Osteoblast (primary cell): Measurements from ENCODE around the gene LLGL2. TPM values are rescaled to one million over a fixed set of nuclear protein-coding genes. Genes with fewer than 3 reads are reported as not detected.

Experiments used
- DNase-seq: peaks from one replicate; pipeline ENCODE4 v3.0.0; 2011; ENCODE audit warnings: low spot score, mixed read lengths; ENCODE audit not compliant: insufficient read length; ENCODE audit errors: missing footprints
- H2AFZ ChIP-seq: 2 replicates; pipeline ENCODE4 v1.6.0; 2011; ENCODE audit warnings: mild to moderate bottlenecking, low read length
- H3K27ac ChIP-seq: 2 replicates; pipeline ENCODE4 v1.5.1; 2011; ENCODE audit warnings: mild to moderate bottlenecking, low read depth, low read length, moderate library complexity
- H3K27me3 ChIP-seq: 2 replicates; pipeline ENCODE4 v1.6.0; 2012; ENCODE audit warnings: mild to moderate bottlenecking, control low read depth, inconsistent platforms, low read length, moderate library complexity; ENCODE audit not compliant: insufficient read depth
- H3K36me3 ChIP-seq: 2 replicates; pipeline ENCODE4 v1.5.1; 2011; ENCODE audit warnings: mild to moderate bottlenecking, low read length, control low read depth, moderate library complexity; ENCODE audit not compliant: insufficient read depth
- H3K4me1 ChIP-seq: 2 replicates; pipeline ENCODE4 v1.5.1; 2011; ENCODE audit warnings: mild to moderate bottlenecking, low read length, control low read depth, moderate library complexity; ENCODE audit not compliant: insufficient read depth
- H3K4me2 ChIP-seq: 2 replicates; pipeline ENCODE4 v1.6.0; 2011; ENCODE audit warnings: mild to moderate bottlenecking, low read length; ENCODE audit not compliant: insufficient read depth
- H3K4me3 ChIP-seq: fragments of 200-600 bp; sonication (generic); 3 replicates; pipeline ENCODE4 v1.5.1; 2012; ENCODE audit warnings: mild to moderate bottlenecking, low read length, inconsistent platforms; ENCODE audit not compliant: insufficient read depth
- H3K79me2 ChIP-seq: 2 replicates; pipeline ENCODE4 v1.6.0; 2012; ENCODE audit warnings: mild to moderate bottlenecking, low read length, control low read depth, inconsistent platforms; ENCODE audit not compliant: insufficient read depth
- H3K9me3 ChIP-seq: 2 replicates; pipeline ENCODE4 v1.5.1; 2011; ENCODE audit warnings: low read depth, low read length, control low read depth
- H4K20me1 ChIP-seq: 2 replicates; pipeline ENCODE4 v1.6.0; 2012; ENCODE audit warnings: mild to moderate bottlenecking, low read length, control low read depth; ENCODE audit not compliant: insufficient read depth
- CTCF ChIP-seq: IDR thresholded peaks from 2 replicates; pipeline ENCODE4 v1.5.1; 2011; ENCODE audit warnings: mild to moderate bottlenecking, low read depth, low read length, moderate library complexity; ENCODE audit errors: extremely low read depth
- total RNA-seq: library from RNA; depleted of rRNA; stranded (reverse); fragments of >200 nt; gene quantifications from 2 replicates; pipeline ENCODE4 v1.2.3, GENCODE V29; 2012

LLGL2 gene
- total RNA-seq, 1 donor: 0.36 TPM

GRCh38 chr17:75610103-75610984 lies 84.8 kb downstream of the LLGL2 start:
- no peak for DNase-seq
- Histone ChIP-seq H3K27me3 (no peaks in the 10 kb centered on the region), H3K4me1 (no peaks in the 10 kb centered on the region), H3K9me3 (no peaks in the 10 kb centered on the region), H3K4me2 (no peak overlapping the region), H3K4me3 (no peak overlapping the region), H3K79me2 (no peaks in the 10 kb centered on the region), H4K20me1 (no peaks in the 10 kb centered on the region), H2AFZ (no peak overlapping the region), H3K27ac (no peak overlapping the region), H3K36me3 (no peaks in the 10 kb centered on the region)
- TF ChIP-seq CTCF: no peak

- no peaks in the 10 kb centered on the region for H3K27me3 ChIP-seq
- no peaks in the 10 kb centered on the region for H3K9me3 ChIP-seq
- no peak overlapping the region for H3K4me2 ChIP-seq
- H4K20me1 ChIP-seq: no peaks in the 10 kb centered on the region
- DNase-seq: no peak
- no peaks in the 10 kb centered on the region for H3K79me2 ChIP-seq
- H2AFZ ChIP-seq: no peak overlapping the region
- no peaks in the 10 kb centered on the region for H3K4me1 ChIP-seq
- H3K27ac ChIP-seq: no peak overlapping the region
- H3K4me3 ChIP-seq: no peak overlapping the region
- H3K36me3 ChIP-seq: no peaks in the 10 kb centered on the region
- TF ChIP-seq CTCF: no peak
These were observed 86.4 kb downstream of the LLGL2 start for GRCh38 chr17:75611851-75612429.

- no peak overlapping the region for H3K4me2 ChIP-seq
- H3K79me2 ChIP-seq: no peaks in the 10 kb centered on the region
- H3K36me3 ChIP-seq: no peaks in the 10 kb centered on the region
- H3K4me3 ChIP-seq: no peak overlapping the region
- TF ChIP-seq CTCF: no peak
- H4K20me1 ChIP-seq: no peaks in the 10 kb centered on the region
- no peak overlapping the region for H3K27ac ChIP-seq
- H2AFZ ChIP-seq: no peak overlapping the region
- no peaks in the 10 kb centered on the region for H3K9me3 ChIP-seq
- no peaks in the 10 kb centered on the region for H3K27me3 ChIP-seq
- no peak for DNase-seq
- no peaks in the 10 kb centered on the region for H3K4me1 ChIP-seq
These were observed 87.6 kb downstream of the LLGL2 start for GRCh38 chr17:75612906-75613626.

- Histone ChIP-seq H3K9me3 (no peaks in the 10 kb centered on the region), H3K79me2 (no peaks in the 10 kb centered on the region), H4K20me1 (no peaks in the 10 kb centered on the region), H3K4me1 (no peaks in the 10 kb centered on the region), H3K27ac (no peak overlapping the region), H2AFZ (no peak overlapping the region), H3K27me3 (no peaks in the 10 kb centered on the region), H3K4me2 (no peak overlapping the region), H3K4me3 (no peak overlapping the region), H3K36me3 (no peaks in the 10 kb centered on the region)
- no peak for TF ChIP-seq CTCF
- no peak for DNase-seq
These were observed 88.5 kb downstream of the LLGL2 start for GRCh38 chr17:75614006-75614405.
